HG02571 (cell line): ENCODE measurements around the gene GABBR1.

ENCODE experiments used
- ATAC-seq: cut with Tn5 transposase; IDR thresholded peaks from one replicate; pipeline ENCODE4 v1.9.1; 2021; ENCODE audit warnings: mild to moderate bottlenecking, moderate library complexity; ENCODE audit not compliant: unreplicated experiment

Gene GABBR1

GRCh38 chr6:29577544-29577943 is 55.4 kb downstream of the GABBR1 start:
- no peak for ATAC-seq

DNA sequence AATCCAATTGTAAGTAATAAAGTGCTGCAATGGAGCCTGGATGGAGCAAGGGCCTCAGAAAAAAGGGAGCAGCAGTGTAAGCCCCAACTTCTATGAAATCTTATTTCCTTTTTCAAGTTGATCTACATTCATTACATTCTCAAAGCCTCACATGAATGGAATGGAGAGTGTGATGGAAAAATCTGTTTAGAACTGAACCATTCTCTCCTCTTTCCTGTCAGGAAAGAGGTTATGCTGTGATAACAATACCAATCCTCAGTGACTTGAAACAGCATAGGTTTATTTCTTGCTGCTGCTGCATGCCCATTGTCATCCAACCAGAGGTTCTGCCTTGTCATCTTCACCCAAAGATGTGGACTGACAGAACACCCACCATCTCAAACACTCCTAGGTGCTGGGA is 56.9 kb downstream of the GABBR1 start:
- ATAC-seq = no peak

DNA sequence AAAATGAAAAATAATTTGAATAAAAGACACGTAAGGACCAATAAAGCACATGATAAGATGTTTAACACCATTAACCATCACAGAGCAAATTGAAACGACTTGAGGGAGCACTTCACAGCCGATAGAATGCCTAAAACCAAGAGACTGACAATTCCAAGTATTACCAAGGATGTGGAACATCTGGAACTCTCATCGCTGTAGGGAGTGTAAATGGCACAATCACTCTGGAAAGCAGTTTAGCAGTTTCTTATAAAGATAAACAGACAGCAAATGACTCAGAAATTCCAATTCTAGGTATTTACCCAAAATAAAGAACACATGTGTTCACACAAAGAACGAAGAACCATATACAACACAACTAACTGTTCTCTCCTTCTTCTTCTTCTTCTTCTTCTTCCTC is 65.0 kb downstream of the GABBR1 start:
- ATAC-seq = no peak

DNA sequence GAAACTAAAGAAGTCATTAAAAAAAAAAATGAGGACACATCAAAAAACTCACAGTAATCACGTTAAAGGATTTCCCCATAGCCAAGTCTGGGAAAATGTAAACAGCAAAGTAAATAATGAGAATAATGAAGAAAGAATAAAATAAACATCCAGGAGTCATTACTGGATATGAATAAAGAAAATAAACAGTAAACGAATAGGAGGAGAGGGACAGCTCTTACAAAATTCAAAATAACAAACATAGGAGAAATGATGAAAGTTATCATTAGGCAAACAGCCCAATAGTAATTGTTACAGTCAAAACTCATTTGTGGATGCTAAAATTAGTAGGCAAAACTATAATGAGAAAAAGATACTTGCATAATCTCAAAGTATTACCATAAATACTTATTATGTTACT is 65.4 kb downstream of the GABBR1 start:
- no peak for ATAC-seq

- no peak for ATAC-seq
Measured at GRCh38 chr6:29566856-29567255, 66.1 kb downstream of the GABBR1 start.

DNA sequence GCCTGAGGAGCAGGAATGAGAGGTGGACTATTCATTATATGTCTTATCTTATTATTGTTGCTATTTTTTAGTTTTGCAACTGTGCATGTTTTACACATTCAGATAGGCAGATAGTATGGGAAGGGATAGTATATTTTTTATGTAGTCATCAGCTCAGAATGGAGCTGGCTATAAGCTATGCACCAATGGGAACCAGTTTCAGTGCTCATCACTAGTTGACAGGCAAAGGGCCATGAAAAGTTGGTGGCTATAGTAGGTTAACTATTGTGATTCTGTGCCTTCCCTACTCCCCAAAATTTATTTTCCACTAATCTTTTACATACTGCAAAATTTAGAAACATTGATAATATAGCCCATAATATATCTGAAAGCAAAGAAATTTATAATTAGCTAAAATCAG is 68.1 kb downstream of the GABBR1 start:
- no peak for ATAC-seq

- ATAC-seq = no peak
Measured at GRCh38 chr6:29563435-29563965, 69.5 kb downstream of the GABBR1 start.

DNA sequence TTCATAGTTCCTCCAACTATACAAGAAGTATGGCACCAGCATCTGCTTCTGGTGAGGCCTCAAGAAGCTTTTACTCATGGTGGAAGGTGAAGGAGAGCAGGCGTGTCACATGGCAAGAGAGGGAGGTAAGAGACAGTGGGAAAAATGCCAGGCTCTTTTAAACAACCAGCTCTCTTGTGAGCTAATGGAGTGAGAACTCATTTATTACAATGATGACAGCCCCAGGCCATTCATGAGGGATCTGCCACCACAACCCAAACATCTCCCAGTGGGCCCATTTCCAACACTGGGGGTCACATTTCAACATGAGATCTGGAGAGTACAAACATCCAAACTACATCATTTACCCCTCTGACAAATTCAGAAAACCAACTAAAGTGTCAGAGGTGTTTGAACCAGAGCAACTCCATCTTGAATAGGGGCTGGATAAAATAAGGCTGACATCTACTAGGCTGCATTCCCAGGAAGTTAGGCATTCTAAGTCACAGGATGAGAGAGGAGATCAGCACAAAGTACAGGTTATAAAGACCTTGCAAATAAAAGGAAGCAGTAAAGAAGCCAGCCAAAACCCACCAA is 71.3 kb downstream of the GABBR1 start:
- ATAC-seq = no peak

DNA sequence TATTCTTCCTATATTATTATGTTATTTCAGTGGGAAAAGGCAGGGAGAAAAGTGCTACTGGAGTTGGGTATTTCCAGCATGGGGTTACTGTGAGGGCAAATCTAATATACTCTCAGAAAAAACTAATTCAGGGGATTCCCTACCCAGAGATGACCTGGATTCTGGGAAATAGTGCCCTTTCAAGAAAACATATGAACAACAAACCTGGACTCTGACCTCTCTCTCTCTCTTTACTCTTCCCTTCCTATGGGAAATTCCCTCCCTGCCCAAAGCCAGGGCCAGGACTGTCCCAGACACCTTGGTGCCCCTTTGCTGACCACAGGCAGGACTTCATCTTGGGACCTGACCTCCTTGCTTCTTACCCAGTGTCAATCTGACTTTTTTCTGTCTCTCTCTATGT is 71.9 kb downstream of the GABBR1 start:
- no peak for ATAC-seq

GRCh38 chr6:29559524-29560287 is 73.3 kb downstream of the GABBR1 start, which contains the start of gene UBD:
TSS of gene UBD (minus strand) at chr6:29559732. CDS start at chr6:29559701, 31 bp downstream.
- ATAC-seq = no peak

- ATAC-seq = no peak
Measured at GRCh38 chr6:29558439-29559079, 74.4 kb downstream of the GABBR1 start.

- no peak for ATAC-seq
Measured at GRCh38 chr6:29557320-29557719, 75.7 kb downstream of the GABBR1 start.

DNA sequence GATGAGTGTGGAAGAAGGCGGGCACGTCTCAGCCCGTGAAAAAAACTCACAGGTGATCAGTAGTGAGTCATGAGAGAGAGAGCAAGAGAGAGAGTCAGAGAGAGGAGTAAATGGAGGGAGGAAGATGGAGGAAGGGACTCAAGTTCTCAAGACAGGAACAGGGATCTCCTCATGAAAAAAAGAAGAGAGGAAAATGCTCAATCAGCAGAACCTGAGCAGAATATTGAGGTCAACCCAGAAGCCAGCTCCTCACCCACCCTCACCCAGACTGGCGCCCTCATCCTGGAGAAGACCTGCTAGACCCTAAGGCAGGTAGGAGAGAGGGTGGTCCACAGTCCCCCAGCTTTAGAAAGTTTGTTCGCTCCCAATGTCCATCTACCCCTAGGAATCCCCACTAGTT is 78.2 kb downstream of the GABBR1 start:
- ATAC-seq = no peak

GRCh38 chr6:29553268-29554057 is 79.5 kb downstream of the GABBR1 start:
- no peak for ATAC-seq

DNA sequence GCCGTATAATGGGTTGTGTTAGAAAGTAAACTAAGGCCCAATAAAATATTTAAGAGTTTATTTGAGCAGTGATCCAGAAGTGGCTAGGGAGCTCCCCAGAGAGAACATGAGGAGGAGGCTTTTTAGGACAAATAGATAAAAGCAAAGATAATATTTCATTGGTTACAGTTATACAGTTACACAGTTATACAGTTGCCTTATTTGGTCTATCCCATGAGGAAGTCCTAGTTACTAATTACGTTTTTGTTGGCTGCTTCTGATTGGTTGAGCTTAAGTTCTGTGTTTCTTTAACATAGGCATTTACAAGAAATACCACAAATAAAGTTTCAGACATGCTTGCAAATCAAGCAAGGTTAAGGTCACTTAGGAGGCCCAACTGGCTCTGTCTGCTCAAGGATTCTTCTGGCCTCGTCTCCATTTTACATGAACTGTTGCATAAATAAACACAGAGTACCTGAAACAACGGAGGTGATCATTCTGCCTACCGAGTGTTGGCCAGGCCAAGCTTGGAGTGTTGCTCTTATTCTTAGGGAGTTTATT is 80.4 kb downstream of the GABBR1 start:
- no peak for ATAC-seq

DNA sequence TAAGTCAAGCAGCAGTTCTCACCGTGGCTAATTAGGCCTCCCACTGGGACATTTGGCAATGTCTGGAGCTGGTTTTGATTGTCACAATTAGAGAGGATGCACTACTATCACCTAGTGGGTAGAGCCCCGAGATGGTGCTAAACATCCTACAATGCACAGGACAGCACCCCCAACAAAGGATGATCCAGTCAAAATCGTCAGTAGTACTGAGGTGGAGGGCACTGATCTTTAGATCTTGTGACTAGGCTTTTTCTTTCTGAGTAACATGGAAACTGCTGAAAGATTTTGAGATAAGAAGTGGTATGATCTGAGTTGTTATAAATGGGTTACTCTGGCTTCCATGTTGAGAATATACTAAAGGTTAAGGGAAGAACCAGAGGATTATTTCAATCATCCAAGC is 85.4 kb downstream of the GABBR1 start:
- ATAC-seq = no peak

GRCh38 chr6:29537714-29538403 is 95.1 kb downstream of the GABBR1 start:
- ATAC-seq = no peak

- ATAC-seq = no peak
Measured at GRCh38 chr6:29532320-29532951, 100.5 kb downstream of the GABBR1 start.

DNA sequence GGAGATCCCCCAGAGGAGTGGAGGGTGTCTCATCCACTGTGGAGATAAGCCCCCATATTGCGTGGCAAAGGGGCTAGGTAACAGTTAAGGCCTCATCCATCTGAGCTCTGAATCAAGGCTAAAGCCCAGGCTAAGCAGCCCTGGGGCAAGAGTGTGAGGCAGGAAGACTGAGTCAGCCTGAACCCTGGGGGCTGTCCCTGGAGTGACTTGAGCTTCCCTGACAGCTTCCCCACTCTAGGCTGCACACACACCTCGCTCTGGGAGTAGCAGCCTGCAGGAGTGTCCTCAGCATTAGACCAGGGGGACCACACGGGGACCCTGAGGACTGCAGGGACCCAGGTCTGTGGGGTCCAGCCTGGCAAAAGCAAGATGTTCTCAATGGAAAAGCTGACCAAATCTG is 101.3 kb downstream of the GABBR1 start:
- ATAC-seq = no peak
